Activated naive CD8-positive, alpha-beta T cell treated with anti-CD3 and anti-CD28 coated beads for 36 hours (primary cell): ENCODE results near the gene PSPH. TPM values are rescaled to one million over a fixed set of nuclear protein-coding genes. Genes with fewer than 3 reads are reported as not detected.
"Not testable (repeated sequence)": the region's sequence is repeated elsewhere in the genome, so short reads cannot be mapped to it uniquely, and the experiment has no call there.

Experiments used
- DNase-seq: peaks from one replicate; pipeline ENCODE4 v3.0.0; 2021
- H3K27ac Mint-ChIP-seq: one replicate; pipeline ENCODE4 v1.8.0; 2022; ENCODE audit warnings: mild to moderate bottlenecking, moderate library complexity, mixed read lengths
- H3K27me3 Mint-ChIP-seq: one replicate; pipeline ENCODE4 v1.8.0; 2022; ENCODE audit warnings: mild to moderate bottlenecking, mixed read lengths
- H3K36me3 Mint-ChIP-seq: one replicate; pipeline ENCODE4 v1.8.0; 2021; ENCODE audit warnings: mild to moderate bottlenecking, mixed read lengths
- H3K4me1 Mint-ChIP-seq: one replicate; pipeline ENCODE4 v1.8.0; 2021; ENCODE audit warnings: mixed read lengths
- H3K4me3 Mint-ChIP-seq: one replicate; pipeline ENCODE4 v1.8.0; 2022; ENCODE audit warnings: mild to moderate bottlenecking, moderate library complexity, mixed read lengths
- H3K9me3 Mint-ChIP-seq: one replicate; pipeline ENCODE4 v1.8.0; 2022; ENCODE audit warnings: mixed read lengths
- total RNA-seq, 2 experiments: library from RNA; stranded (reverse); gene quantifications; one replicate each; pipeline ENCODE4 v1.2.3, GENCODE V29; 2021

PSPH gene
- total RNA-seq, 2 experiments from 2014 or later = 36.3 to 38.3 TPM

DNA sequence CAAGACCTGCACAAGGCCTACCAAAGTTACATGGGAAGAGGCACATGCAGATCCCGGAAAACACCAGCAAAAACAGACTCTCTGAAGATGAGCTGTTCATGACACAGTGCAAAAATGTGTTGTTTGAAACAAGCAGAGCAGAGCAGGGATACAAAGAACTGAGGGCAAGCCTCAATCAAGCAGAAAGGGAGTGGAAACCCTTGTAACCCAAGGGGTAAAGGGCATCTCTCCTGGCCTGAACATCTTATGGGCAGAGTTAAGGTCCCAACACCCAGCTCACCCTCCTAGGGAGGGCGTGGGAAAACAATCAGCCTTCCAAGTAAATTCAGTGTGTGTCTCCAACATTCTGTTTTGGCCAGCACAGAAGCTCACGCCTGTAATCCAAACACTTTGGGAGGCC lies 10.5 kb downstream of the PSPH start:
- H3K27ac Mint-ChIP-seq = no peak overlapping the region
- H3K9me3 Mint-ChIP-seq = no peaks in the 10 kb centered on the region
- no peak overlapping the region for H3K4me3 Mint-ChIP-seq
- H3K4me1 Mint-ChIP-seq = no peaks in the 10 kb centered on the region
- DNase-seq = no peak
- H3K36me3 Mint-ChIP-seq = peaks cover 10% of the 10 kb centered on the region
- H3K27me3 Mint-ChIP-seq = no peaks in the 10 kb centered on the region

DNA sequence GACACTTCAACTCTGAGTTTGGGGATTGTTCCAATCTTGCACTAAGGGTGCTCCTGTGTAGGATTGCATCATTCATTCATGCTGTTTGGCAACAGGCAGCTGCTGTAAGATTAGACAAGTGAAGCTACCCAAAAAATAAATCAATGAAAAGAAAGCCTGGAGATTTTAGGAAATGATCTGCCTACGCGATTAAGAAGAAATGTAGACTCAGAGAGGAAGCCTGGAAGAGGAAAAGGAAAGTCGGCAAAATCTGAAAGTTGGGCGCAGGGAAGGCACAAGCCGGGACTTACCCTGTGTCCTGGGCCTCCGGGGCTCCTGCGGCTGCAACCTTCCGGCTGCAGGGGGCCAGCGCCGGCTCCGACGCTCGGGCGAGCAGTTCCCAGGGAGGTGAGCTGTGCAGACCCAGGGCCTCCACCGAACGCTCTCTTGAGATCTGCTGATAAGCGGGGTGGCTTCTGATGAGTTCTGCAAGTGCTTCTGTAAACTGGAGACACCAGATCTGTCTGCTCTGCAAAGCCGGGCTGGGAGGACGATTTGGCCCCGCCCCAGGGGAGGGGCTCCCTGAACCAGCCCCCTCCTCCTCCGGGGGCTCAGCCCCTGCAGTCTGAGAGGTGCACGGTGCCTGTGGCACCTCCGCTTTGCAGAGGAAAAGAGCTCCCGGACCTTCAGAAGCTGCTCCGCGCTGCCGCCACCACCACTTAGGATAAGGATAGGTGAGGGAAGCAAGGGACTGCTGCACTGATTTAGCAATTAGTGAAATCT lies 17.4 kb downstream of the PSPH start:
- H3K9me3 Mint-ChIP-seq = no peaks in the 10 kb centered on the region
- H3K4me3 Mint-ChIP-seq = peak overlapping the region; percentile 85
- peaks cover 14% of the 10 kb centered on the region for H3K36me3 Mint-ChIP-seq
- peak overlapping the region; percentile 84 for H3K27ac Mint-ChIP-seq
- H3K27me3 Mint-ChIP-seq = no peaks in the 10 kb centered on the region
- DNase-seq = peak; percentile 74
- peaks cover 8% of the 10 kb centered on the region for H3K4me1 Mint-ChIP-seq

DNA sequence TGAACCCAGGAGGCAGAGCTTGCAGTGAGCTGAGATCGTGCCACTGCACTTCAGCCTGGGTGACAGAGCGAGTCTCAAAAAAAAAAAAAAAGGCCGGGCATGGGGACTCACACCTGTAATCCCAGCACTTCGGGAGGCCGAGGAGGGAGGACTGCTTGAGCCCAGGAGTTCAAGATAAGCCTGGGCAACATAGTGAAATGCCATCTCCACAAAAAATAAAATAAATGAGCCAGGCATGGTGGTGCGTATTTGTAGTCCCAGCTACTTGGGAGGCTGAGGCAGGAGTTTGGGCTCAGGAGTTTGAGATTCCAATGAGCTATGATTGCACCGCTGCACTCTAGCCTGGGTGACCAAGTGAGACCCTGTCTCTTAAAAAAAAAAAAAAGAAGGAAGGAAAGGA lies 18.7 kb downstream of the PSPH start:
- not testable (repeated sequence) for H3K27ac Mint-ChIP-seq, H3K4me1 Mint-ChIP-seq, H3K4me3 Mint-ChIP-seq, DNase-seq, H3K27me3 Mint-ChIP-seq, H3K9me3 Mint-ChIP-seq
- H3K36me3 Mint-ChIP-seq = peaks cover 14% of the 10 kb centered on the region

DNA sequence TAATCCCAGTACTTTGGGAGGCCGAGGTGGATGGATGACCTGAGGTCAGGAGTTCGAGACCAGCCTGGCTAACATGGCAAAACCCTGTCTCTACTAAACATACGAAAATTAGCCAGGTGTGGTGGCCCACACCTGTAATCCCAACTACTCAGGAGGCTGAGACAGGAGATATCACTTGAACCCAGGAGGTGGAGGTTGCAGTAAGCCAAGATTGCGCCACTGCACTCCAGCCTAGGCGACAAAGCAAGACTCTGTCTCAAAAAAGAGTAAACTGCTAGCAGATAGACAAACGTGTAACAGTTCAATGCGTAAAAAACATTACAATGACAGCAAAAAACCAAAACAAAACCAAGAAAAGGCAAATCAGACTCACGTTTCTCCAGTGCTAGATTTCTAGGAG lies 19.7 kb downstream of the PSPH start:
- not testable (repeated sequence) for H3K27ac Mint-ChIP-seq, H3K4me1 Mint-ChIP-seq, H3K27me3 Mint-ChIP-seq, H3K9me3 Mint-ChIP-seq, DNase-seq, H3K4me3 Mint-ChIP-seq
- H3K36me3 Mint-ChIP-seq = peaks cover 15% of the 10 kb centered on the region

DNA sequence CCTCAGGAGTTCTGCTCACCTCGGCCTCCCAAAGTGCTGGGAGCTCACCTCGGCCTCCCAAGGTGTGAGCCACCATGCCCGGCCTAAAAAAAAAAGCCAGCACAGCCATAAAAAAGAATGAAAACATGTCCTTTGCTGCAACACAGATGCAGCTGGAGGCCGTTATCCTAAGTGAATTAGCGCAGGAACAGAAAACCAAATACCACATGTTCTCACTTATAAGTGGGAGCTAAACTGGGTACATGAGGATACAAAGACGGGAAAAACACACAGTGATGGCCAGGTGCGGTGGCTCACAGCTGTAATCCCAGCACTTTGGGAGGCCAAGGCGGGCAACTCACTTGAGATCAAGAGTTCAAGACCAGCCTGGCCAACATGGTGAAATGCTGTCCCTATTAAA lies 20.9 kb downstream of the PSPH start:
- Mint-ChIP-seq H3K36me3 (peaks cover 19% of the 10 kb centered on the region), H3K4me1 (peaks cover 8% of the 10 kb centered on the region), H3K27me3 (no peaks in the 10 kb centered on the region), H3K27ac (no peak overlapping the region), H3K9me3 (no peaks in the 10 kb centered on the region), H3K4me3 (no peak overlapping the region)
- no peak for DNase-seq

DNA sequence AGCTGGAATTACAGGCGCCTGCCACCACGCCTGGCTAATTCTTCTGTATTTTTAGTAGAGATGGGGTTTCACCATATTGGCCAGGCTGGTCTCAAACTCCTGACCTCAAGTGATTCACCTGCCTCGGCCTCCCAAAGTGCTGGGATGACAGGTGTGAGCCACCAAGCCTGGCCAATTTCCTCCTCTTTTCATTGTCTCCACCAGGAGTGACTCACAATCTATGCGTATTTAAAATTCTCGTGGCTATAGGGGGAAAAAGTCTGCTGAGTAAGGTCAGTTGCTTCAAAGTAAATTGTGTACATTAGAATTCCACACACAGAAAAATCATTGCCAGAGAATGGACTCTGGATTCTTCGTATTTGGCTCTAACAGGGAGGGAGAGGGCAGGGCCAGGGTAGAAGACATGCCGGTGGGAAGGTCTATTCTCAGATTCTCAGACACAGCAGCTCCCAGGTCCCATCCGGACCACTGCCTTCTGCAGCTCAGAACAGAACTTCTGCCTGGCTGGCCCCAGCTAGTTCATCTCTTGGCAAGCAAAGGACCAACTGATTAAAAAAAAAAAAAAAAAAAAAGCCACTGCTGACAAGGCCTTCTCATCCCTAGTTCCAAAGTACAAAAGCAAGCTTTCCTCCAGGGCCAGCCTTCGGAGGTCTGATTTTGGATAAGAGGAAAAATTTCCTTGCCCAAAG lies 22.2 kb downstream of the PSPH start:
- H3K4me1 Mint-ChIP-seq = peaks cover 8% of the 10 kb centered on the region
- no peaks in the 10 kb centered on the region for H3K9me3 Mint-ChIP-seq
- H3K36me3 Mint-ChIP-seq = peaks cover 25% of the 10 kb centered on the region
- H3K27ac Mint-ChIP-seq = no peak overlapping the region
- no peak for DNase-seq
- H3K27me3 Mint-ChIP-seq = no peaks in the 10 kb centered on the region
- no peak overlapping the region for H3K4me3 Mint-ChIP-seq

DNA sequence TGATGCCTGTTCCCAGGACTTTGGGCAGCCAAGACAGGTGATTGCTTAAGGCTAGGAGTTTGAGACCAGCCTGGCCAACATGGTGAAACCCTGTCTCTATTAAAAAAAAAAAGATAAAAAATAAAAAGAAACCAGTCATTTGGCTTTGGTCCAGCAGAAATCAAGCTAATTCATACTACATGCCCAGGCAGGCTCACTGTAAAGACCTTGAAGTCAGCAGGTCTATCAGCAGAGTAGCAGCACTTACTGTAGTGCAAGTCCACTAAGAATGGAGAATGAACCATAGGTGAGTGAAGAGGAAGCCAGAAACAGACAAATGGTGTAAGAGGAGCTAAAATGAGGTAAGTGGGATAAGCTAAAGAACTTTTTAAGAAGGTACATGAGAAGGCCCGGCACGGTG lies 24.7 kb downstream of the PSPH start:
- Mint-ChIP-seq H3K9me3 (no peaks in the 10 kb centered on the region), H3K27me3 (no peaks in the 10 kb centered on the region), H3K4me3 (no peak overlapping the region), H3K4me1 (no peaks in the 10 kb centered on the region), H3K36me3 (peaks cover 17% of the 10 kb centered on the region), H3K27ac (no peak overlapping the region)
- DNase-seq = no peak

DNA sequence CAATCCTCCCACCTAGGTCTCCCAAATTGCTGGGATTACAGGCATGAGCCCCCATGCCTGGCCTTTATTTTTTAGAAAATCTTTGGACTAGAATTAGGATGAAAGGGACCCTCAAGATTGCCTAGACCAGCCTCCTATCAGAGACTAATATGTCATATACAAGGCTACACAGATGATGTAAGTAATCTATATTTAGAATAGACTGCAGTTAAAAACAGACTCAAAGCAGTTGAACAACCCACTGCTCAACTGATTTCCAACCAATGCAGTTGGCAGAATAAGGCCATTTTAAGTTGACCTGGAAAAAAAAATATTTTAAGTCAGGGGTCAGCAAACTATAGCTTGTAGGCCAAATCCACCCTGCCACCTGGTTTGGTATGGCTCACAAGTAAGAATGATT lies 27.7 kb downstream of the PSPH start:
- Mint-ChIP-seq H3K36me3 (peaks cover 16% of the 10 kb centered on the region), H3K27ac (no peak overlapping the region), H3K9me3 (no peaks in the 10 kb centered on the region), H3K4me1 (no peaks in the 10 kb centered on the region), H3K27me3 (no peaks in the 10 kb centered on the region), H3K4me3 (no peak overlapping the region)
- DNase-seq = no peak

DNA sequence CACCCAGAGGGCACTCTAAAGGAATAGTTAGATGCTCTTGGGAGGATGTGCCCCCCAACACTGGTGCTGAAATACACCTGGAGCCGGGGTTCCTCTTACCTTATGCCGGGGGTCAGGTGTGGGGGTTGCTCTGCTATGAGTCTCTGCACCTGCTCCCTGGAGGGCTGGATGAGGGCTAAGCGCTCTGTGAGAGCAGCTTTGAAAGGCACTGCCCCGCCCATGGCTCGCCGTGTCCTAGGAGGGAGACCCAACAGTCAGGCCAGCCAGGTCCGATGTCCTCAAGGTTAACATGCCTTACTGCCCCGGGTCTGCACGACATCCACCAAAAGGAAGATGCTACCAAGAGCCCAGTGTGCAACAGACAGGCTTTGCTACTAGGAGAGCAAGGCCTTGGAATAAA lies 31.7 kb downstream of the PSPH start:
- H3K36me3 Mint-ChIP-seq = peaks cover 17% of the 10 kb centered on the region
- no peak overlapping the region for H3K4me3 Mint-ChIP-seq
- no peaks in the 10 kb centered on the region for H3K9me3 Mint-ChIP-seq
- H3K27ac Mint-ChIP-seq = no peak overlapping the region
- no peaks in the 10 kb centered on the region for H3K4me1 Mint-ChIP-seq
- H3K27me3 Mint-ChIP-seq = no peaks in the 10 kb centered on the region
- DNase-seq = no peak

DNA sequence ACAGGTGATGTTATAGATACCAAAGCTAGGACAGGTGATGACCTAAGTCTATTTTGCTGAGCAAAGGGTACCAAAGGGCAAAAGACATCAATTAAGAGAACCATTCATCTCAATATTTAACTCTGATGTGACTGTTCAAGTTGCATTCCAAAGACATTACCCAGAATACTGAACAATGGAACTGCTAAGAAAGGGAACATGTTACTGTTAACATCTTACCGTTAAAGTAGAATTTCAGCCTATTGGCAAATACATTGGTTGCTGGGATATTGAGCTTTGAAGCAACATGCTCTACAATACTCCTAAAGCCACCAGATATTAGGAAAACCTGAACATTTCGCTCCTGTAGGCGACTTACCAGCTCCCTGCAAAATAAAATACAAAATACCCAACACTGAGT lies 34.2 kb downstream of the PSPH start:
- H3K4me1 Mint-ChIP-seq, H3K27me3 Mint-ChIP-seq: not testable (repeated sequence)

DNA sequence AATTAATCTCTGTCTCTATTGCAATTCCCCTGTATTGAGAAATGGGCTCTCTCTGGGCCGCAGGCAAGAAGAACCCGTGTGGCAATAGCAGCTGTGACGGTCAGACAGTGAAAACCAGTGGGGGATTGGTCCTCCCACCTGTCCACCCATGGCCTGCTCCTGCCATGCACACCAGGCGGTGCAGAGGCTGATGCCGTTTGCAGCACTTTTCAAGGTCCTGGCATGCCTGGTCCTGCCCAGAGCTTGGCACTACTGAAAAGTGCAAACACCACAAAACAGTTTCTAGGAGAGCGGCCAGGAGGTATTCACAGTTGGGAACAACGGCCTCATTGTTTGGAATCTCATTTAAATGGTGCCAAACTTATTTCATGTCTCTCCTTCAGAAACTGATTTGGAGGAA lies 41.5 kb downstream of the PSPH start:
- Mint-ChIP-seq H3K36me3 (peaks cover 16% of the 10 kb centered on the region), H3K27ac (no peak overlapping the region)

More for the DNA sequence above, 34.2 kb downstream of the PSPH start:
- not testable (repeated sequence) for H3K9me3 Mint-ChIP-seq, DNase-seq, H3K27ac Mint-ChIP-seq, H3K4me3 Mint-ChIP-seq
- H3K36me3 Mint-ChIP-seq = peaks cover 17% of the 10 kb centered on the region

DNA sequence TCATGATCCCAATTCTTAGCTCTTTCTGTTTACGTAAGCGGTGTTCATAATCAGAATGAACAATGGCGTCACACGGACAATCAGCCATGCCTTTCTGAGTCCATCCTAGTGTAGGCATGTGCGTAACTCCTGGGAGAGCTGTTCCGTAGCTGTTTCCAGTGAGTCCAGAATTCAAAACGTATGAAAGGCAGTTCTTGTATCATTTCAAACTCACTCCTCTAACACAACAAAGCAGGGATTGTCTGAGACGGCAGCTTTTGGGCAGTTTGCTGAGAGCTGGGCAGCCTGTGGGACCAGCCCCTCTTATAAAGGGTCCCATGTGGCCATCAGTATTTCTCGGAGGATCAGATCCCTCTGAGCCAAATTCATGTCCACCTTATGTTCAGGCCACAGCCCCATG lies 43.4 kb downstream of the PSPH start:
- no peak overlapping the region for H3K27ac Mint-ChIP-seq
- no peak overlapping the region for H3K4me3 Mint-ChIP-seq
- H3K27me3 Mint-ChIP-seq = no peaks in the 10 kb centered on the region
- no peak for DNase-seq
- peaks cover 16% of the 10 kb centered on the region for H3K36me3 Mint-ChIP-seq
- no peaks in the 10 kb centered on the region for H3K9me3 Mint-ChIP-seq
- H3K4me1 Mint-ChIP-seq = no peaks in the 10 kb centered on the region

More for the DNA sequence above, 41.5 kb downstream of the PSPH start:
- DNase-seq = no peak
- Mint-ChIP-seq H3K9me3 (no peaks in the 10 kb centered on the region), H3K4me1 (no peaks in the 10 kb centered on the region), H3K4me3 (no peak overlapping the region), H3K27me3 (no peaks in the 10 kb centered on the region)

DNA sequence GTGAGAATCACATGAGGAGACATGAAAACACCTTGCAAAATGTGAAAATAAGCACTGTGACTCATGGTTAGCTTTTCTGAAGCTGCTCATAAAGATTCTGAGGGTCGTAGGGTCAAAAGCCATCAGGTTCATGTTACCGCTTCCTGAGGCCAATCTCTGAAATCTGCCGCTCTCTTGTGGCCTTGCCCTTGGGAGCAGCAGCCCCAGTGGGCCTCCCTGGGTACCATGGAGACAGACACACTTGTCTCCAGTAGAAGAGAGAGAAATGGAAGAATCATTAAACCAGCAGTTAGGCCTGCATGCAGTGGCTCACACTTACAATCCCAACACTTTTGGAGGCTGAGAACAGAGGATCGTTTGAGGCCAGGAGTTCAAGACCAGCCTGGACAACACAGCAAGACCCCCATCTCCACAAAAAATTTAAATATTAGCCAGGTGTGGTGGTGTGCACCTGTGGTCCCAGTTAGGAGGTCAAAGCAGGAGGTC lies 44.0 kb downstream of the PSPH start:
- Mint-ChIP-seq H3K4me1 (no peaks in the 10 kb centered on the region), H3K27me3 (no peaks in the 10 kb centered on the region), H3K36me3 (peaks cover 15% of the 10 kb centered on the region), H3K27ac (no peak overlapping the region), H3K4me3 (no peak overlapping the region), H3K9me3 (no peaks in the 10 kb centered on the region)
- DNase-seq = no peak

DNA sequence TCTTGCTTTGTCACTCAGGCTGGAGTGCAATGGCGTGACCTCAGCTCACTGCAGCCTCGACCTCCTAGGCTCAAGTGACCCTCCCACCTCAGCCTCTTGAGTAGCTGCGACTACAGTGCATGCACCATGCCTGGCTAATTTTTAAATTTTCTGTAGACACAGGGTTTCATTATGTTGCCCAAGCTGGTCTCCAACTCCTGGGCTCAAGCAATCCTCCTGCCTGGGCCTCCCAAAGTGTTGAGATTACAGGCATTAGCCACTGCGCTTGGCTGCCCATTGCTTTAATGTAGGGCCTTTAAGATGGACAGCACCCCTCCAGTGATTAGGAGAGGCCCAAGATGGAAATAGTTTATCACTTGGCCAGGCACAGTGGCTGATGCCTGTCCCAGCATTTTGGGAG lies 47.5 kb downstream of the PSPH start:
- Mint-ChIP-seq H3K27ac (no peak overlapping the region), H3K4me1 (peaks cover 17% of the 10 kb centered on the region), H3K36me3 (peaks cover 10% of the 10 kb centered on the region), H3K9me3 (no peaks in the 10 kb centered on the region), H3K27me3 (no peaks in the 10 kb centered on the region), H3K4me3 (no peak overlapping the region)
- DNase-seq = no peak

DNA sequence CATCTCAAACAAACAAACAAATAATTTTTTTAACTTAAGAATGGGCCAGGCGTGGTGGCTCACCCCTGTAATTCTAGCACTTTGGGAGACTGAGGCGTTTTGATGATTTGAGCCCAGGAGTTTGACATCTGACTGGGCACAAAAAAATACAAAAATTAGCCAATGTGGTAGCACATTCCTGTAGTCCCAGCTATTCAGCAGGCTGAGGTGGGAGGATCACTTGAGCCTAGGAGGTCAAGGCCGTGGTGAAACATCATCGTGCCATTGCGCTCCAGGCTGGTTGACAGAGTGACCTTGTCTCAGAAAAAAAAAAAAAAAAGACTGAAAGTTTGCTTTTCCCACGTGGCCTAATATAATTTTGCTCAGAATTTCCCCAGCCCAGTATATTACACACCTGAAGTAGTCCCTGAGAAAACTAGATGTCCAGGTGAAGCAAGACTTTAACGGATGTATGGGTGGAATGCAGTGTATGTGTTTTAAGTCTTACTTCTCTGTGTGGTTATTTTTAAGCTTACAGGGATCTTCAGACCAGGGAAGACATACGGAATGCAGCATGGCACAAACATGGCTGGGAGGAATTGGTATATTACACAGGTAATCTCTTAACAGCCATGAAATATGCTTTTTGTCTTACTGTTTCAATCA lies 54.3 kb downstream of the PSPH start:
- DNase-seq = no peak
- H3K36me3 Mint-ChIP-seq = peaks cover 13% of the 10 kb centered on the region
- H3K4me1 Mint-ChIP-seq = peaks cover 18% of the 10 kb centered on the region
- no peaks in the 10 kb centered on the region for H3K9me3 Mint-ChIP-seq
- no peak overlapping the region for H3K27ac Mint-ChIP-seq
- H3K27me3 Mint-ChIP-seq = no peaks in the 10 kb centered on the region
- H3K4me3 Mint-ChIP-seq = no peak overlapping the region
